ENCODE results near the gene HDAC4. TPM values are rescaled to one million over a fixed set of nuclear protein-coding genes. Genes with fewer than 3 reads are reported as not detected.

Gene HDAC4
- total RNA-seq, 2 donors from 2014 or later: 8.1 to 20.1 TPM

GRCh38 chr2:239275044-239275685 lies 125.7 kb downstream of the HDAC4 start:
- DNase-seq (ENCODE audit: low spot score): peak; percentile 95
- H3K36me3 ChIP-seq: no peaks in the 10 kb centered on the region
- no peaks in the 10 kb centered on the region for H3K27me3 ChIP-seq
- peaks cover 0 to 55% of the 10 kb centered on the region in 2 donors for H3K4me1 ChIP-seq
- H3K27ac ChIP-seq: peak overlapping the region; percentile 78 to 92
- H3K9me3 ChIP-seq: no peaks in the 10 kb centered on the region
- TF ChIP-seq, protein P1, sequence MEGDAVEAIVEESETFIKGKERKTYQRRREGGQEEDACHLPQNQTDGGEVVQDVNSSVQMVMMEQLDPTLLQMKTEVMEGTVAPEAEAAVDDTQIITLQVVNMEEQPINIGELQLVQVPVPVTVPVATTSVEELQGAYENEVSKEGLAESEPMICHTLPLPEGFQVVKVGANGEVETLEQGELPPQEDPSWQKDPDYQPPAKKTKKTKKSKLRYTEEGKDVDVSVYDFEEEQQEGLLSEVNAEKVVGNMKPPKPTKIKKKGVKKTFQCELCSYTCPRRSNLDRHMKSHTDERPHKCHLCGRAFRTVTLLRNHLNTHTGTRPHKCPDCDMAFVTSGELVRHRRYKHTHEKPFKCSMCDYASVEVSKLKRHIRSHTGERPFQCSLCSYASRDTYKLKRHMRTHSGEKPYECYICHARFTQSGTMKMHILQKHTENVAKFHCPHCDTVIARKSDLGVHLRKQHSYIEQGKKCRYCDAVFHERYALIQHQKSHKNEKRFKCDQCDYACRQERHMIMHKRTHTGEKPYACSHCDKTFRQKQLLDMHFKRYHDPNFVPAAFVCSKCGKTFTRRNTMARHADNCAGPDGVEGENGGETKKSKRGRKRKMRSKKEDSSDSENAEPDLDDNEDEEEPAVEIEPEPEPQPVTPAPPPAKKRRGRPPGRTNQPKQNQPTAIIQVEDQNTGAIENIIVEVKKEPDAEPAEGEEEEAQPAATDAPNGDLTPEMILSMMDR (IDR thresholded peaks at IDR 0.05): no peak
- H3K4me3 ChIP-seq: peak overlapping the region in 1 of 2 donors; percentile 14

- no peaks in the 10 kb centered on the region for H3K27me3 ChIP-seq
- no peak for DNase-seq (ENCODE audit: low spot score)
- TF ChIP-seq, protein P1 (IDR thresholded peaks at IDR 0.05): no peak
- H3K27ac ChIP-seq: peak overlapping the region; percentile 78 to 92
- no peaks in the 10 kb centered on the region for H3K36me3 ChIP-seq
- no peaks in the 10 kb centered on the region for H3K9me3 ChIP-seq
- H3K4me3 ChIP-seq: peak overlapping the region in 1 of 2 donors; percentile 14
- H3K4me1 ChIP-seq: peaks cover 0 to 49% of the 10 kb centered on the region in 2 donors
Observed at GRCh38 chr2:239274391-239275043, 126.3 kb downstream of the HDAC4 start.

DNA sequence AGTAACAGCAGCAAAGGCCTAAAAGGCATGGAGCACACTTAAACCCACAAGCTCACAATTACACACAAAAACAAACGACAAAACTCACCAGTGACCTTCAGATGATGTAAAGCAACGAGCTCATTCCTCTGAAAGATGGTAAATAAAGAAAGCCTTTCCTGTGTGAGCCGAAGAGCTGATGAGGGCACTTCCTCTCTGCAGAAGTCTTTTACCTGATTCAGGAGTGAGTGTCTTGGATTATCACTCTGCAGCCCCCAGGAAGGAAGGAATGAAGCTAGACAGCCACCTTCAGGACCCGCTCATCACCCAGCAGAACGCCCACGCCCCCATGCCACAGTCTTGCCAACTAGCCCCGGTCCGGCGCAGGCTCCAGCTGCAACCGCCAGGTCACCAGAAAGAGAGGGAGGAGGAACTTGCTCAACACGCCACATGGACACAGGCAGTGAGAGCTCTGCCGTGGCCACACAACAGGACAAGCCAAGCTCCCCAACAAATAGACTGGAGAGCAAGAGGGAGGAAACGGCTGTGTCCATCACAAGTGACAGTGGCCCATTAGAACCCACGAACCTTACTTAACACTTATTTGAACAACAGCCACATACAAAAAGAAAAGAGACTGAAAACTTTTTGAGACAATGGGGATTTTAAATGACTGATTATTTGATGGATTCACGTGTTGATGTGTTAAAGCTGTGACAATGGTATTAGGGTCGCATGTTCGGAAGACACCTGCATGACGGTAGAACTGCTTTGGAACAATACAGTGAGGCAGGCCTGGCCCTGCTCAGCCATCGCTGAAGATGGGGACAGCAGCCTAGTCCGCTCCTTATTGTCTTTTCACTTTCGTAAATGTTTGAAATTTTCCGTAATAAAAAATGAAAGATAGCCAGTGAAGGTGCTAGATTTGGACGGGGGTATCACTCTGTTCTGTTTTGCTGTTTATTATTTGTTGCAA lies 127.3 kb downstream of the HDAC4 start:
- Histone ChIP-seq H3K4me3 (no peak overlapping the region), H3K9me3 (no peaks in the 10 kb centered on the region), H3K27me3 (no peaks in the 10 kb centered on the region), H3K4me1 (peaks cover 0 to 43% of the 10 kb centered on the region in 2 donors), H3K27ac (peak overlapping the region; percentile 78 to 92), H3K36me3 (no peaks in the 10 kb centered on the region)
- DNase-seq (ENCODE audit: low spot score): no peak
- TF ChIP-seq, protein P1 (IDR thresholded peaks at IDR 0.05): no peak

- DNase-seq (ENCODE audit: low spot score): no peak
- Histone ChIP-seq H3K27ac (peak overlapping the region in 1 of 2 donors; percentile 17), H3K4me1 (peaks cover 0 to 48% of the 10 kb centered on the region in 2 donors), H3K27me3 (no peaks in the 10 kb centered on the region), H3K9me3 (no peaks in the 10 kb centered on the region), H3K4me3 (no peak overlapping the region), H3K36me3 (no peaks in the 10 kb centered on the region)
- TF ChIP-seq, protein P1 (IDR thresholded peaks at IDR 0.05): no peak
Observed at GRCh38 chr2:239272626-239273025, 128.2 kb downstream of the HDAC4 start.

- TF ChIP-seq, protein P1 (IDR thresholded peaks at IDR 0.05): no peak
Observed at GRCh38 chr2:239271882-239272281, 128.9 kb downstream of the HDAC4 start.

More at GRCh38 chr2:239271882-239272281, 128.9 kb downstream of the HDAC4 start:
- Histone ChIP-seq H3K27ac (no peak overlapping the region), H3K9me3 (no peaks in the 10 kb centered on the region), H3K4me3 (no peak overlapping the region), H3K4me1 (peaks cover 0 to 54% of the 10 kb centered on the region in 2 donors), H3K36me3 (no peaks in the 10 kb centered on the region), H3K27me3 (no peaks in the 10 kb centered on the region)
- DNase-seq (ENCODE audit: low spot score): no peak

Measured in right atrium auricular region (tissue), 2 donors.